ENCODE results near the gene CYBB.

Gene CYBB

DNA sequence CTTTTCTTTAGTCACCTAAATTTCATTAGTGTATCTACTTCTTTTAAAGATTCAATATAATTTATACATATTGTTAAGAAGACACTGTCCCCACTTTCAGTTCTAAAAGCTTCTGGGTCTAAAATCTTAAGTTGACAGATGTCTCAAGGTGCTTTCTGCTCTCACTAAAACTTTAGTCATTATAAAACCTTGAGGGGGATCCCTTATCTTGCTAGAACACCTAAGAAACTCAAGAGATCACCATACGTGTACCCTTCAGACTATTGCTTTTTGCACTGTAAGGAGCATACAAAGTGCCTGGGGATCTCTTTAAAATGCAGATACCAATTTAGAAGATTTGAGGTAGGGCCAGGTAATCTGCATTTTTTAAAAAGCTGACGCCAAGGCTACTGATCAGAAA is 30.1 kb downstream of the CYBB start:
- Histone ChIP-seq H2AFZ (ENCODE audit: low read length) (no peak overlapping the region), H3K4me1 (ENCODE audit: control insufficient read depth in 2 of 2, insufficient read depth in 1 of 2, low read depth in 1 of 2, low read length in 2 of 2) (no peaks in the 10 kb centered on the region), H3K9me3 (replicated peaks in 1 of 2; ENCODE audit: control insufficient read depth in 2 of 2, insufficient read depth in 1 of 2, low read depth in 1 of 2, low read length in 2 of 2) (no peaks in the 10 kb centered on the region), H2BK12ac (ENCODE audit: low read length) (no peak overlapping the region), H3K23ac (ENCODE audit: low read depth, low read length, poor library complexity) (no peak overlapping the region), H3K14ac (ENCODE audit: low read length) (no peak overlapping the region), H2BK120ac (ENCODE audit: low read depth, low read length) (no peak overlapping the region), H3K18ac (ENCODE audit: low read length) (no peak overlapping the region), H3K27ac (replicated peaks; ENCODE audit: low read length) (no peak overlapping the region), H2AK5ac (ENCODE audit: low read depth, low read length) (no peak overlapping the region), H3K79me1 (ENCODE audit: low read depth, low read length) (no peaks in the 10 kb centered on the region), H3K4me2 (ENCODE audit: insufficient read depth, low read length, poor library complexity, severe bottlenecking) (no peak overlapping the region), H3K27me3 (ENCODE audit: control insufficient read depth in 3 of 3, insufficient read depth in 3 of 3, low read depth in 1 of 3, low read length in 3 of 3) (peaks cover 0 to 8% (median 0%) of the 10 kb centered on the region in 3 experiments), H3K9ac (ENCODE audit: low read depth, low read length, poor library complexity) (no peak overlapping the region), H3K4ac (ENCODE audit: low read length) (no peak overlapping the region), H4K91ac (ENCODE audit: low read depth, low read length, poor library complexity) (no peak overlapping the region), H2BK5ac (ENCODE audit: low read length) (no peak overlapping the region), H4K8ac (ENCODE audit: low read depth, low read length) (no peak overlapping the region), H3K36me3 (replicated peaks in 1 of 2; ENCODE audit: control insufficient read depth in 2 of 2, insufficient read depth in 2 of 2, low read length in 2 of 2) (no peaks in the 10 kb centered on the region), H3K4me3 (ENCODE audit: low read length in 2 of 2) (no peak overlapping the region), H2BK15ac (ENCODE audit: low read length) (no peak overlapping the region)
- no peak for DNase-seq (ENCODE audit: low spot score)
- no CpG with 5 or more reads among the region's 2 CpGs for WGBS, 2 donors (ENCODE audit: extremely low coverage in 2 of 2, insufficient read length in 2 of 2, insufficient replicate concordance in 1 of 2)

DNA sequence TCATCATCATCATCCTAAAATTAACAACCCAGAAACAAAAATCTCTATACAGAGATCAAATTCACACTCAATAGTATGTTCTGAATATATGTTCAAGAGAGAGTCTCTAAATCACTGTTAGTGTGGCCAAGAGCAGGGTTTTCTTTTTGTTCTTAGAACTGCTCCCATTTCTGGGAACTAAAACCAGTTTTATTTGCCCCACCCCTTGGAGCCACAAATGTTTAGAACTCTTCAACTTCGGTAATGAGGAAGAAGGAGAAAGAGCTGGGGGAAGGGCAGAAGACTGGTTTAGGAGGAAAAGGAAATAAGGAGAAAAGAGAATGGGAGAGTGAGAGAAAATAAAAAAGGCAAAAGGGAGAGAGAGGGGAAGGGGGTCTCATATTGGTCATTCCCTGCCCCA is 32.3 kb downstream of the CYBB start:
- Histone ChIP-seq H3K79me1 (ENCODE audit: low read depth, low read length) (no peaks in the 10 kb centered on the region), H3K9ac (ENCODE audit: low read depth, low read length, poor library complexity) (no peak overlapping the region), H2BK15ac (ENCODE audit: low read length) (no peak overlapping the region), H3K23ac (ENCODE audit: low read depth, low read length, poor library complexity) (no peak overlapping the region), H3K18ac (ENCODE audit: low read length) (no peak overlapping the region), H4K91ac (ENCODE audit: low read depth, low read length, poor library complexity) (no peak overlapping the region), H4K8ac (ENCODE audit: low read depth, low read length) (no peak overlapping the region), H3K36me3 (replicated peaks in 1 of 2; ENCODE audit: control insufficient read depth in 2 of 2, insufficient read depth in 2 of 2, low read length in 2 of 2) (no peaks in the 10 kb centered on the region), H3K27me3 (ENCODE audit: control insufficient read depth in 3 of 3, insufficient read depth in 3 of 3, low read depth in 1 of 3, low read length in 3 of 3) (peaks cover 0 to 8% (median 0%) of the 10 kb centered on the region in 3 experiments), H2AK5ac (ENCODE audit: low read depth, low read length) (no peak overlapping the region), H2BK12ac (ENCODE audit: low read length) (no peak overlapping the region), H2AFZ (ENCODE audit: low read length) (no peak overlapping the region), H3K4me1 (ENCODE audit: control insufficient read depth in 2 of 2, insufficient read depth in 1 of 2, low read depth in 1 of 2, low read length in 2 of 2) (no peaks in the 10 kb centered on the region), H3K9me3 (replicated peaks in 1 of 2; ENCODE audit: control insufficient read depth in 2 of 2, insufficient read depth in 1 of 2, low read depth in 1 of 2, low read length in 2 of 2) (no peaks in the 10 kb centered on the region), H3K4me3 (ENCODE audit: low read length in 2 of 2) (no peak overlapping the region), H2BK120ac (ENCODE audit: low read depth, low read length) (no peak overlapping the region), H3K27ac (replicated peaks; ENCODE audit: low read length) (no peak overlapping the region), H3K4ac (ENCODE audit: low read length) (no peak overlapping the region), H3K14ac (ENCODE audit: low read length) (no peak overlapping the region), H2BK5ac (ENCODE audit: low read length) (no peak overlapping the region), H3K4me2 (ENCODE audit: insufficient read depth, low read length, poor library complexity, severe bottlenecking) (no peak overlapping the region)
- DNase-seq (ENCODE audit: low spot score): no peak
- WGBS, 2 donors (ENCODE audit: extremely low coverage in 2 of 2, insufficient read length in 2 of 2, insufficient replicate concordance in 1 of 2): no CpG with 5 or more reads among the region's 1 CpG

DNA sequence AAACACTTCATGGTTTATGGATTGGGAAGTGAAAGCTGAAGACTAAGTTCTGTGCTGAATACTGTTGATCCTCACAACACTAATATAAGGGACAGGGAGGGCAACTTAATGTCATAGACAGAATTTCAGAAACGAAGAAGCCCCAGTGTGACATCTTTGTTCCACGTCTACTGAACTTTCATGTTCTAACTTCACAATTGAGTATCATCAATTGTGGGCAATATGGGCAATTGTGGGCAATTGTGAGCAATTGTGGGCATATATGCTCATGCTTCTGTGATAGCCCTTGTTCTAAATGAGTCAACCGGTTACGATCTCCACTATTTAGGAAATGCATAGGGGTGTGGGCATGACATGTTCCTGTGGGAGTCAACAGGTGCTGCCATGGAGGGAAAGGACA is 33.7 kb downstream of the CYBB start:
- H2AFZ ChIP-seq (ENCODE audit: low read length): no peak overlapping the region
- H3K27me3 ChIP-seq (ENCODE audit: control insufficient read depth in 3 of 3, insufficient read depth in 3 of 3, low read depth in 1 of 3, low read length in 3 of 3): peaks cover 0 to 11% (median 0%) of the 10 kb centered on the region in 3 experiments
- no peak overlapping the region for H3K27ac ChIP-seq (replicated peaks; ENCODE audit: low read length)
- H2BK12ac ChIP-seq (ENCODE audit: low read length): no peak overlapping the region
- no peak overlapping the region for H3K4me2 ChIP-seq (ENCODE audit: insufficient read depth, low read length, poor library complexity, severe bottlenecking)
- no peak overlapping the region for H2BK15ac ChIP-seq (ENCODE audit: low read length)
- H2BK5ac ChIP-seq (ENCODE audit: low read length): no peak overlapping the region
- H3K23ac ChIP-seq (ENCODE audit: low read depth, low read length, poor library complexity): no peak overlapping the region
- H3K4me1 ChIP-seq (ENCODE audit: control insufficient read depth in 2 of 2, insufficient read depth in 1 of 2, low read depth in 1 of 2, low read length in 2 of 2): no peaks in the 10 kb centered on the region
- H2AK5ac ChIP-seq (ENCODE audit: low read depth, low read length): no peak overlapping the region
- H3K36me3 ChIP-seq (replicated peaks in 1 of 2; ENCODE audit: control insufficient read depth in 2 of 2, insufficient read depth in 2 of 2, low read length in 2 of 2): no peaks in the 10 kb centered on the region
- no peak overlapping the region for H2BK120ac ChIP-seq (ENCODE audit: low read depth, low read length)
- H3K14ac ChIP-seq (ENCODE audit: low read length): no peak overlapping the region
- H3K4ac ChIP-seq (ENCODE audit: low read length): no peak overlapping the region
- no peaks in the 10 kb centered on the region for H3K9me3 ChIP-seq (replicated peaks in 1 of 2; ENCODE audit: control insufficient read depth in 2 of 2, insufficient read depth in 1 of 2, low read depth in 1 of 2, low read length in 2 of 2)
- no peak for DNase-seq (ENCODE audit: low spot score)
- no peak overlapping the region for H4K8ac ChIP-seq (ENCODE audit: low read depth, low read length)
- H4K91ac ChIP-seq (ENCODE audit: low read depth, low read length, poor library complexity): no peak overlapping the region
- H3K4me3 ChIP-seq (ENCODE audit: low read length in 2 of 2): no peak overlapping the region
- H3K18ac ChIP-seq (ENCODE audit: low read length): no peak overlapping the region
- no peaks in the 10 kb centered on the region for H3K79me1 ChIP-seq (ENCODE audit: low read depth, low read length)
- no CpG with 5 or more reads among the region's 4 CpGs for WGBS, 2 donors (ENCODE audit: extremely low coverage in 2 of 2, insufficient read length in 2 of 2, insufficient replicate concordance in 1 of 2)
- no peak overlapping the region for H3K9ac ChIP-seq (ENCODE audit: low read depth, low read length, poor library complexity)

DNA sequence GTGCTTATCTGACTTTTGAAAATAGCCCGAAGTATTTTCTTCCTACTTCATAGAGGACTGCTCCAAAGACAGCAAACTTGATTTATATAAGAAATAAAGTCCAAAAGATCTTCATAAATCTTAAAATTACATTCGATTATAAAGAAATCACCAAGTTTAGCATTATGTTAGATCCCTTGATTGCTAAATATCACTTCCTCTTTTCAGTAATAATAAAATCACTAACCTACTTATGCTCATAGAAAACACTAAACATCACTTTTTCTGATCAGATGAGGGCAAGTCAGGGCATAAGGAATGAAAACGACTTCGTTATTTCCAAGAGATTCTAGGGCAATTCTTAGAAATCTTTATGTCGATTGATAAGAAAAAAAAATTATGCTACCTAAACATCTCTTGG is 35.5 kb downstream of the CYBB start:
- DNase-seq (ENCODE audit: low spot score): no peak
- H3K9ac ChIP-seq (ENCODE audit: low read depth, low read length, poor library complexity): no peak overlapping the region
- WGBS, 2 donors (ENCODE audit: extremely low coverage in 2 of 2, insufficient read length in 2 of 2, insufficient replicate concordance in 1 of 2): no CpG with 5 or more reads among the region's 5 CpGs
- H3K23ac ChIP-seq (ENCODE audit: low read depth, low read length, poor library complexity): no peak overlapping the region
- H3K79me1 ChIP-seq (ENCODE audit: low read depth, low read length): no peaks in the 10 kb centered on the region
- no peaks in the 10 kb centered on the region for H3K9me3 ChIP-seq (replicated peaks in 1 of 2; ENCODE audit: control insufficient read depth in 2 of 2, insufficient read depth in 1 of 2, low read depth in 1 of 2, low read length in 2 of 2)
- no peak overlapping the region for H3K14ac ChIP-seq (ENCODE audit: low read length)
- no peak overlapping the region for H4K8ac ChIP-seq (ENCODE audit: low read depth, low read length)
- no peak overlapping the region for H2AK5ac ChIP-seq (ENCODE audit: low read depth, low read length)
- H2BK12ac ChIP-seq (ENCODE audit: low read length): no peak overlapping the region
- H4K91ac ChIP-seq (ENCODE audit: low read depth, low read length, poor library complexity): no peak overlapping the region
- H3K27ac ChIP-seq (replicated peaks; ENCODE audit: low read length): no peak overlapping the region
- H3K4me2 ChIP-seq (ENCODE audit: insufficient read depth, low read length, poor library complexity, severe bottlenecking): no peak overlapping the region
- peaks cover 0 to 11% (median 0%) of the 10 kb centered on the region in 3 experiments for H3K27me3 ChIP-seq (ENCODE audit: control insufficient read depth in 3 of 3, insufficient read depth in 3 of 3, low read depth in 1 of 3, low read length in 3 of 3)
- H2BK15ac ChIP-seq (ENCODE audit: low read length): no peak overlapping the region
- no peak overlapping the region for H2AFZ ChIP-seq (ENCODE audit: low read length)
- no peak overlapping the region for H3K4ac ChIP-seq (ENCODE audit: low read length)
- no peaks in the 10 kb centered on the region for H3K36me3 ChIP-seq (replicated peaks in 1 of 2; ENCODE audit: control insufficient read depth in 2 of 2, insufficient read depth in 2 of 2, low read length in 2 of 2)
- no peak overlapping the region for H3K4me3 ChIP-seq (ENCODE audit: low read length in 2 of 2)
- H3K4me1 ChIP-seq (ENCODE audit: control insufficient read depth in 2 of 2, insufficient read depth in 1 of 2, low read depth in 1 of 2, low read length in 2 of 2): no peaks in the 10 kb centered on the region
- no peak overlapping the region for H2BK120ac ChIP-seq (ENCODE audit: low read depth, low read length)
- no peak overlapping the region for H3K18ac ChIP-seq (ENCODE audit: low read length)
- H2BK5ac ChIP-seq (ENCODE audit: low read length): no peak overlapping the region

Measured in neuronal stem cell (in vitro differentiated cells).